Measurements from ENCODE around the gene CDC73. TPM values are rescaled to one million over a fixed set of nuclear protein-coding genes. Genes with fewer than 3 reads are reported as not detected.
"Not testable (repeated sequence)": the region's sequence is repeated elsewhere in the genome, so short reads cannot be mapped to it uniquely, and the experiment has no call there.

Gene CDC73
- total RNA-seq, 1 experiment from 2014 or later = 10.0 TPM

DNA sequence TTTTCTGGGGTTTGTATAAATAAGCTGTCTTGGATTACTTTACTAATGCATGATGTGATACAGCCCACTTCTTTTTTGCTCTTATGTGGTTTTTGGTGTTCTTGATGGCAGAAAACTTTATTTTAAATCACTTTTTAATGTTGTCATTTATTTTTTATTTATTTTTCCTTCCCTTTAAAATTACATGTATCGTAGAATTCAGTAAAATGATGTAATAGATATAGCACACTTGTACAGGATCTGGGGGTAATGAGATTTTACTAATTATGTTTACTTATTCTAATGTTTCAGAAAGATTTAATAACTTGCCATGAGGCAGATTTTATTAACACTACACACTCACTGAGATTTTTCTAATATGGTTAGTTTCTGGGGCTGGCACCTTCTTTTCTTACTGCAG lies 65.3 kb downstream of the CDC73 start:
- Histone ChIP-seq H3K9ac (ENCODE audit: low read length) (no peak overlapping the region), H3K27ac (ENCODE audit: low read length) (no peak overlapping the region), H3K27me3 (ENCODE audit: low read length) (no peaks in the 10 kb centered on the region), H3K4me3 (ENCODE audit: low read length) (no peak overlapping the region), H3K9me2 (replicated peaks; ENCODE audit: low read length) (no peaks in the 10 kb centered on the region), H2AFZ (ENCODE audit: low read length) (no peak overlapping the region), H4K20me1 (ENCODE audit: low read length) (no peaks in the 10 kb centered on the region; the same call in 1 of the 2 replicates), H3K4me2 (ENCODE audit: low read length) (no peak overlapping the region), H3F3A (ENCODE audit: low read length, unreplicated experiment) (no peaks in the 10 kb centered on the region), H3K79me2 (ENCODE audit: low read length) (peaks cover 33% of the 10 kb centered on the region), H3K9me3 (ENCODE audit: low read length) (no peaks in the 10 kb centered on the region), H3K36me3 (ENCODE audit: low read depth, low read length) (no peaks in the 10 kb centered on the region), H3K4me1 (ENCODE audit: insufficient read depth, low read length) (no peaks in the 10 kb centered on the region)
- TF ChIP-seq, protein P1, sequence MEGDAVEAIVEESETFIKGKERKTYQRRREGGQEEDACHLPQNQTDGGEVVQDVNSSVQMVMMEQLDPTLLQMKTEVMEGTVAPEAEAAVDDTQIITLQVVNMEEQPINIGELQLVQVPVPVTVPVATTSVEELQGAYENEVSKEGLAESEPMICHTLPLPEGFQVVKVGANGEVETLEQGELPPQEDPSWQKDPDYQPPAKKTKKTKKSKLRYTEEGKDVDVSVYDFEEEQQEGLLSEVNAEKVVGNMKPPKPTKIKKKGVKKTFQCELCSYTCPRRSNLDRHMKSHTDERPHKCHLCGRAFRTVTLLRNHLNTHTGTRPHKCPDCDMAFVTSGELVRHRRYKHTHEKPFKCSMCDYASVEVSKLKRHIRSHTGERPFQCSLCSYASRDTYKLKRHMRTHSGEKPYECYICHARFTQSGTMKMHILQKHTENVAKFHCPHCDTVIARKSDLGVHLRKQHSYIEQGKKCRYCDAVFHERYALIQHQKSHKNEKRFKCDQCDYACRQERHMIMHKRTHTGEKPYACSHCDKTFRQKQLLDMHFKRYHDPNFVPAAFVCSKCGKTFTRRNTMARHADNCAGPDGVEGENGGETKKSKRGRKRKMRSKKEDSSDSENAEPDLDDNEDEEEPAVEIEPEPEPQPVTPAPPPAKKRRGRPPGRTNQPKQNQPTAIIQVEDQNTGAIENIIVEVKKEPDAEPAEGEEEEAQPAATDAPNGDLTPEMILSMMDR (conservative IDR thresholded peaks at IDR 0.05; ENCODE audit: low read depth, low read length) = no peak
- TF ChIP-seq EZH2phosphoT487 (IDR thresholded peaks at IDR 0.05; ENCODE audit: borderline replicate concordance, low read length) (no peak), EZH2 (IDR thresholded peaks at IDR 0.05; ENCODE audit: low read length, unreplicated experiment) (no peak)
- intact Hi-C loops (cut with micrococcal nuclease) = loop anchor here (10.0 kb wide), 1 partner anchor 418 kb away; no protein-coding TSS in a partner anchor
- ATAC-seq = no peak
- ChIA-PET CTCF (interaction anchor here (0.6 kb wide), 1 partner anchor 179 kb away, joined by 4 read pairs; no protein-coding TSS in a partner anchor), POLR2A (ENCODE audit: unreplicated experiment) (no interaction called here)
- no peak for DNase-seq
- BruUV-seq (replicated peaks) = no TSS peak

DNA sequence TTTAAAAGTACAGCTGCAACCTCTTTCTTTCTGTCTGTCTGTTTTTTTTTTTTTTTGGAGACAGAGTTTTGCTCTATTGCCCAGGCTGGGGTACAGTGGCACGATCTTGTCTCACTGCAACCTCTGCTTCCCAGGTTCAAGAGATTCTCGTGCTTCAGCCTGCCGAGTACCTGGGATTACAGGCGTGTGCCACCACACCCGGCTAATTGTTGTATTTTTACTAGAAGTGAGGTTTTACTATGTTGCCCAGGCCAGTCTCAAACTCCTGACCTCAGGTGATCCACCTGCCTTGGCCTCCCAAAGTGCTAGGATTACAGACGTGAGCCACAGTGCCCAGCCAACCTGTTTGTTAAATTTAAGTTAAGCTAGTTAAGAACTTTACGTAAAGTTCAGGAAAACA lies 67.1 kb downstream of the CDC73 start:
- H3K36me3 ChIP-seq (ENCODE audit: low read depth, low read length); CTCF ChIA-PET; H3K9me3 ChIP-seq (ENCODE audit: low read length); BruUV-seq (replicated peaks); H3K4me2 ChIP-seq (ENCODE audit: low read length); DNase-seq; ATAC-seq; H3F3A ChIP-seq (ENCODE audit: low read length, unreplicated experiment); H3K27ac ChIP-seq (ENCODE audit: low read length); H3K9me2 ChIP-seq (replicated peaks; ENCODE audit: low read length); H3K4me3 ChIP-seq (ENCODE audit: low read length); H3K27me3 ChIP-seq (ENCODE audit: low read length); H4K20me1 ChIP-seq (ENCODE audit: low read length); H3K9ac ChIP-seq (ENCODE audit: low read length); H2AFZ ChIP-seq (ENCODE audit: low read length); POLR2A ChIA-PET (ENCODE audit: unreplicated experiment); H3K4me1 ChIP-seq (ENCODE audit: insufficient read depth, low read length): not testable (repeated sequence)
- intact Hi-C loops (cut with micrococcal nuclease) = loop anchor here (10.0 kb wide), 1 partner anchor 416 kb away; no protein-coding TSS in a partner anchor
- peaks cover 33% of the 10 kb centered on the region for H3K79me2 ChIP-seq (ENCODE audit: low read length)

DNA sequence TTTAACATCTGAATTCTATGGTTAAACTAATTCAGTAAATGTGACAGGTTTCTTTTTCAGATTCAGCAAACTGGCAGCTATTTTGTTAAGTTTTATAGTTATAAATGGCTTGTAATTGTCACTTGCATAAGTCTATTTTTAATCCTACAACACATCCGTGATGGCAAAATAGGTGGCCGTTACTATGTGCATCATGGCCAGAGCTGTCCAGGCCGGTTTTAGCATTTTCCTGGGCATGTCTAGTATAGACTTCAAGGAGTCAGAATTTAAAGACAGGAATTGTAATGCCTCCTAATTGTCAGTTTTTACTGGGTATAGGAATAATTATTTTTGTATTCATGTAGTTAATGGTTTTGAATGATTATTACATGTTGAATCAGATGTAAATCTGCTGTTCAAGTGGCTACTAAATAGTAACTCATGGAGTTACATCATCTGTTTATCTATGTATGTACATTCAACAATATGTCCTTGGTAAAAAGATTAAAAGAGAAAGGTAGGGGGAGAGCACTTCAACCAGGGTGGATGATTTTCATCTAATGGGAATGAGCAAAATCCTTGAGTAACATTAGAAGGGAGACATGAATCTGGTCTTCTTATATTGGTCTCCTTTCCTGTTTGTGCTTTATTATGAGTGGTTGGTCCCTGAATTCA lies 67.7 kb downstream of the CDC73 start:
- Histone ChIP-seq H3K4me2 (ENCODE audit: low read length) (no peak overlapping the region), H3K9me3 (ENCODE audit: low read length) (no peaks in the 10 kb centered on the region), H3K36me3 (ENCODE audit: low read depth, low read length) (0 out of 2 replicates have a peak, but pooled peaks cover 2% of the 10 kb centered on the region), H3F3A (ENCODE audit: low read length, unreplicated experiment) (no peaks in the 10 kb centered on the region), H3K4me1 (ENCODE audit: insufficient read depth, low read length) (no peaks in the 10 kb centered on the region), H3K9ac (ENCODE audit: low read length) (no peak overlapping the region), H3K27me3 (ENCODE audit: low read length) (no peaks in the 10 kb centered on the region), H3K4me3 (ENCODE audit: low read length) (no peak overlapping the region), H4K20me1 (ENCODE audit: low read length) (no peaks in the 10 kb centered on the region; the same call in 1 of the 2 replicates), H2AFZ (ENCODE audit: low read length) (no peak overlapping the region), H3K79me2 (ENCODE audit: low read length) (peaks cover 30% of the 10 kb centered on the region), H3K27ac (ENCODE audit: low read length) (no peak overlapping the region), H3K9me2 (replicated peaks; ENCODE audit: low read length) (no peaks in the 10 kb centered on the region)
- intact Hi-C loops (cut with micrococcal nuclease) = loop anchor here (10.0 kb wide), 1 partner anchor 415 kb away; no protein-coding TSS in a partner anchor
- CTCF ChIA-PET = interaction anchor here (0.6 to 1.5 kb wide), 3 partner anchors 9 to 213 kb away, joined by 3 to 8 read pairs (median 4); no protein-coding TSS in a partner anchor
- ATAC-seq (no peak), DNase-seq (no peak)
- POLR2A ChIA-PET (ENCODE audit: unreplicated experiment) = no interaction called here
- no peak for TF ChIP-seq EZH2 (IDR thresholded peaks at IDR 0.05; ENCODE audit: low read length, unreplicated experiment)
- no peak for TF ChIP-seq EZH2phosphoT487 (IDR thresholded peaks at IDR 0.05; ENCODE audit: borderline replicate concordance, low read length)
- TF ChIP-seq, protein P1 (conservative IDR thresholded peaks at IDR 0.05; ENCODE audit: low read depth, low read length) = no peak
- no TSS peak for BruUV-seq (replicated peaks)

Data from PC-3 (cell line).